ENCODE results near the gene CDIP1.
"Not testable (repeated sequence)": the region's sequence is repeated elsewhere in the genome, so short reads cannot be mapped to it uniquely, and the experiment has no call there.

CDIP1 gene

GRCh38 chr16:4538350-4539235, at the start of gene CDIP1:
CDIP1 (minus strand) TSS chr16:4538773; CDS start chr16:4514130, 24,643 bp downstream.
- peak; percentile 94 to 97 (median 96) for DNase-seq (ENCODE audit: low read depth in 4 of 4, low spot score in 1 of 4)

GRCh38 chr16:4586291-4586690, 47.7 kb upstream of the CDIP1 start:
- no peak for DNase-seq (ENCODE audit: low read depth in 4 of 4, low spot score in 1 of 4)

GRCh38 chr16:4583906-4584305, 45.3 kb upstream of the CDIP1 start:
- no peak for DNase-seq (ENCODE audit: low read depth in 4 of 4, low spot score in 1 of 4)

GRCh38 chr16:4580250-4580649, 41.7 kb upstream of the CDIP1 start:
- no peak for DNase-seq (ENCODE audit: low read depth in 4 of 4, low spot score in 1 of 4)

- no peak for DNase-seq (ENCODE audit: low read depth in 4 of 4, low spot score in 1 of 4)
Measured at GRCh38 chr16:4578961-4579530, 40.5 kb upstream of the CDIP1 start.

GRCh38 chr16:4576008-4576407, 37.4 kb upstream of the CDIP1 start:
- DNase-seq (ENCODE audit: low read depth in 4 of 4, low spot score in 1 of 4): no peak

GRCh38 chr16:4574919-4575705, 36.5 kb upstream of the CDIP1 start:
- no peak for DNase-seq (ENCODE audit: low read depth in 4 of 4, low spot score in 1 of 4)

- not testable (repeated sequence) for DNase-seq (ENCODE audit: low read depth in 4 of 4, low spot score in 1 of 4)
Measured at GRCh38 chr16:4573926-4574325, 35.4 kb upstream of the CDIP1 start.

GRCh38 chr16:4572715-4573114, 34.1 kb upstream of the CDIP1 start:
- no peak for DNase-seq (ENCODE audit: low read depth in 4 of 4, low spot score in 1 of 4)

GRCh38 chr16:4570688-4571321, 32.2 kb upstream of the CDIP1 start:
- DNase-seq (ENCODE audit: low read depth in 4 of 4, low spot score in 1 of 4): no peak

GRCh38 chr16:4570086-4570485, 31.5 kb upstream of the CDIP1 start:
- DNase-seq (ENCODE audit: low read depth in 4 of 4, low spot score in 1 of 4): no peak

GRCh38 chr16:4566144-4566543, 27.6 kb upstream of the CDIP1 start:
- no peak for DNase-seq (ENCODE audit: low read depth in 4 of 4, low spot score in 1 of 4)

GRCh38 chr16:4564661-4565267, 26.2 kb upstream of the CDIP1 start:
- DNase-seq (ENCODE audit: low read depth in 4 of 4, low spot score in 1 of 4): no peak

GRCh38 chr16:4561596-4561995, 23.0 kb upstream of the CDIP1 start:
- no peak for DNase-seq (ENCODE audit: low read depth in 4 of 4, low spot score in 1 of 4)

GRCh38 chr16:4557973-4558372, 19.4 kb upstream of the CDIP1 start:
- DNase-seq (ENCODE audit: low read depth in 4 of 4, low spot score in 1 of 4): no peak

GRCh38 chr16:4556580-4556979, 18.0 kb upstream of the CDIP1 start:
- no peak for DNase-seq (ENCODE audit: low read depth in 4 of 4, low spot score in 1 of 4)

GRCh38 chr16:4556112-4556511, 17.5 kb upstream of the CDIP1 start, which contains the start of gene C16orf96:
C16orf96 (plus strand) TSS chr16:4556340; CDS start chr16:4556490, 150 bp downstream.
- no peak for DNase-seq (ENCODE audit: low read depth in 4 of 4, low spot score in 1 of 4)

GRCh38 chr16:4552541-4552940, 14.0 kb upstream of the CDIP1 start:
- no peak for DNase-seq (ENCODE audit: low read depth in 4 of 4, low spot score in 1 of 4)

- DNase-seq (ENCODE audit: low read depth in 4 of 4, low spot score in 1 of 4): no peak
Measured at GRCh38 chr16:4550591-4550990, 12.0 kb upstream of the CDIP1 start.

GRCh38 chr16:4548124-4548523, 9.6 kb upstream of the CDIP1 start:
- DNase-seq (ENCODE audit: low read depth in 4 of 4, low spot score in 1 of 4): no peak

GRCh38 chr16:4544473-4544872, 5.9 kb upstream of the CDIP1 start:
- no peak for DNase-seq (ENCODE audit: low read depth in 4 of 4, low spot score in 1 of 4)
